IMR-90 (cell line): ENCODE data around the gene PCDHA1. TPM values are rescaled to one million over a fixed set of nuclear protein-coding genes. Genes with fewer than 3 reads are reported as not detected.
"Not testable (repeated sequence)": the region's sequence is repeated elsewhere in the genome, so short reads cannot be mapped to it uniquely, and the experiment has no call there.

Experiments
- ATAC-seq: fragments of 200-7000 bp; cut with Tn5 transposase; 2 replicates; pipeline ENCODE4 v1.9.1; 2020; ENCODE audit warnings: low read depth, mild to moderate bottlenecking, moderate library complexity
- BruUV-seq: library from RNA; stranded (reverse); fragments of 400-500 nt; replicated peaks from 2 replicates; lab custom pipeline; 2021; lab: Mats Ljungman, UMichigan
- CTCF ChIA-PET: fragments of 300-600 bp; formaldehyde crosslinking; extraction: SDS; loops from one replicate; lab custom pipeline; 2021; ENCODE audit warnings: antibody characterized with exemption; lab: Yijun Ruan, JAX
- POLR2A ChIA-PET: fragments of 300-600 bp; sonication (Branson Sonifier 250); formaldehyde crosslinking; loops from one replicate; lab custom pipeline; 2022; ENCODE audit warnings: antibody characterized with exemption; ENCODE audit not compliant: unreplicated experiment; lab: Charles Lee
- DNase-seq: peaks from one replicate; pipeline ENCODE4 v3.0.0; 2013
- H2AFZ ChIP-seq: replicated peaks from 2 replicates; pipeline ENCODE3; 2013; ENCODE audit warnings: low read length, mild to moderate bottlenecking; ENCODE audit not compliant: poor library complexity
- H2AK5ac ChIP-seq: 2 replicates; pipeline ENCODE4 v1.6.1; 2013; ENCODE audit warnings: low read depth, low read length, inconsistent platforms
- H2AK9ac ChIP-seq: replicated peaks from 2 replicates; pipeline ENCODE3; 2013; ENCODE audit warnings: mild to moderate bottlenecking, low read depth, low read length, moderate library complexity; ENCODE audit not compliant: poor library complexity
- H2BK120ac ChIP-seq: 2 replicates; pipeline ENCODE4 v1.6.1; 2013; ENCODE audit warnings: low read depth, low read length, inconsistent platforms
- H2BK15ac ChIP-seq: 3 replicates; pipeline ENCODE4 v1.6.1; 2013; ENCODE audit warnings: low read depth, low read length, inconsistent platforms
- H2BK20ac ChIP-seq: 2 replicates; pipeline ENCODE4 v1.6.1; 2013; ENCODE audit warnings: low read depth, mild to moderate bottlenecking, inconsistent platforms, low read length, moderate library complexity
- H2BK5ac ChIP-seq: 2 replicates; pipeline ENCODE4 v1.6.1; 2013; ENCODE audit warnings: mild to moderate bottlenecking, low read depth, low read length, inconsistent platforms; ENCODE audit not compliant: poor library complexity, severe bottlenecking
- H3K14ac ChIP-seq: replicated peaks from 2 replicates; pipeline ENCODE4 v1.6.1; 2013; ENCODE audit warnings: low read depth, low read length, inconsistent platforms
- H3K18ac ChIP-seq: 2 replicates; pipeline ENCODE4 v1.6.1; 2013; ENCODE audit warnings: low read depth, low read length, control low read depth
- H3K23ac ChIP-seq: 2 replicates; pipeline ENCODE4 v1.6.1; 2013; ENCODE audit warnings: low read depth, low read length, inconsistent platforms
- H3K27ac ChIP-seq: 2 replicates; pipeline ENCODE4 v1.5.1; 2013; ENCODE audit warnings: mild to moderate bottlenecking, control low read depth, low read length; ENCODE audit not compliant: insufficient read depth
- H3K27me3 ChIP-seq: 2 replicates; pipeline ENCODE4 v1.6.1; 2013; ENCODE audit warnings: low read length; ENCODE audit not compliant: control insufficient read depth, insufficient read depth
- H3K36me3 ChIP-seq: 2 replicates; pipeline ENCODE4 v1.6.1; 2013; ENCODE audit warnings: low read length, mixed read lengths; ENCODE audit not compliant: control insufficient read depth, insufficient read depth
- H3K4ac ChIP-seq: 2 replicates; pipeline ENCODE4 v1.6.1; 2013; ENCODE audit warnings: low read depth, low read length, inconsistent platforms
- H3K4me1 ChIP-seq: 2 replicates; pipeline ENCODE4 v1.6.1; 2013; ENCODE audit warnings: low read length, mixed read lengths; ENCODE audit not compliant: control insufficient read depth, insufficient read depth
- H3K4me2 ChIP-seq: 2 replicates; pipeline ENCODE4 v1.6.1; 2013; ENCODE audit warnings: low read depth, mild to moderate bottlenecking, control low read depth, low read length, moderate library complexity
- H3K4me3 ChIP-seq: 2 replicates; pipeline ENCODE4 v1.5.1; 2013; ENCODE audit warnings: low read depth, mild to moderate bottlenecking, control low read depth, low read length, moderate library complexity; ENCODE audit not compliant: insufficient read depth
- H3K56ac ChIP-seq: 2 replicates; pipeline ENCODE4 v1.6.1; 2013; ENCODE audit warnings: low read length, inconsistent platforms; ENCODE audit not compliant: insufficient read depth; ENCODE audit errors: extremely low read depth
- H3K79me1 ChIP-seq, 2 experiments: 2 replicates each; pipeline ENCODE4 v1.6.1; 2013; ENCODE audit warnings: low read length in 2 of 2, inconsistent platforms in 1 of 2, low read depth in 1 of 2
- H3K9ac ChIP-seq: 2 replicates; pipeline ENCODE4 v1.6.1; 2013; ENCODE audit warnings: low read depth, low read length, control low read depth
- H3K9me1 ChIP-seq: 2 replicates; pipeline ENCODE4 v1.6.1; 2013; ENCODE audit warnings: low read length, inconsistent platforms; ENCODE audit not compliant: insufficient read depth
- H3K9me3 ChIP-seq: 2 replicates; pipeline ENCODE4 v1.6.1; 2013; ENCODE audit warnings: low read length; ENCODE audit not compliant: control insufficient read depth, insufficient read depth
- H4K20me1 ChIP-seq: 2 replicates; pipeline ENCODE4 v1.6.1; 2013; ENCODE audit warnings: low read length, inconsistent platforms; ENCODE audit not compliant: insufficient read depth
- H4K5ac ChIP-seq: 2 replicates; pipeline ENCODE4 v1.6.1; 2013; ENCODE audit warnings: mild to moderate bottlenecking, low read depth, low read length, control low read depth
- H4K8ac ChIP-seq, 2 experiments: 2 replicates each; pipeline ENCODE4 v1.6.1; 2013; ENCODE audit warnings: low read depth in 2 of 2, low read length in 2 of 2, control low read depth in 1 of 2, inconsistent platforms in 1 of 2
- H4K91ac ChIP-seq: 2 replicates; pipeline ENCODE4 v1.6.1; 2013; ENCODE audit warnings: low read depth, low read length, inconsistent platforms; ENCODE audit not compliant: insufficient read depth
- MAZ ChIP-seq: IDR thresholded peaks from 2 replicates; pipeline ENCODE4 v1.6.1; 2012; ENCODE audit warnings: low read depth, mild to moderate bottlenecking, low read length, improper control_type of control experiment, moderate library complexity, borderline replicate concordance
- WGBS, 2 experiments: methylation state at CpG; one replicate each; pipeline versions ENCODE4 v1.1.5 to v1.1.7; 2013; ENCODE audit warnings: missing lambda C conversion rate in 2 of 2; ENCODE audit not compliant: insufficient read length in 1 of 2; ENCODE audit errors: extremely low coverage in 2 of 2; 5-methylcytosine and 5-hydroxymethylcytosine counted together
- dilution Hi-C: fragments of 300-500 bp; cut with HindIII; formaldehyde crosslinking; loops from one replicate; pipeline ENCODE4 v1.14.3; 2018; ENCODE audit warnings: low sequenced_read_pairs; ENCODE audit not compliant: unreplicated experiment
- in situ Hi-C: fragments of 300-500 bp; cut with MboI; formaldehyde crosslinking; loops from 3 replicates; pipeline ENCODE4 v1.14.3; 2019; ENCODE audit warnings: low sequenced_read_pairs, inconsistent platforms, mixed read lengths
- intact Hi-C: fragments of 100-400 bp; cut with micrococcal nuclease; formaldehyde crosslinking; loops from 2 replicates; pipeline ENCODE4 v1.10.0; 2022
- polyA plus RNA-seq, 3 experiments: library from polyadenylated mRNA; depleted of rRNA; stranded (reverse); fragments of >200 nt; gene quantifications; 2 replicates each; pipeline ENCODE4 v1.2.3, GENCODE V29; 2012; ENCODE audit warnings: low replicate concordance in 1 of 3
- total RNA-seq: library from RNA; depleted of rRNA; stranded (reverse); fragments of >200 nt; gene quantifications from 2 replicates; pipeline ENCODE4 v1.2.3, GENCODE V29; 2012

PCDHA1 gene
- total and polyA plus RNA-seq, 2 of the 4 experiments (the other 2 are of a cell fraction), result under 0.01 to 0.05 TPM

DNA sequence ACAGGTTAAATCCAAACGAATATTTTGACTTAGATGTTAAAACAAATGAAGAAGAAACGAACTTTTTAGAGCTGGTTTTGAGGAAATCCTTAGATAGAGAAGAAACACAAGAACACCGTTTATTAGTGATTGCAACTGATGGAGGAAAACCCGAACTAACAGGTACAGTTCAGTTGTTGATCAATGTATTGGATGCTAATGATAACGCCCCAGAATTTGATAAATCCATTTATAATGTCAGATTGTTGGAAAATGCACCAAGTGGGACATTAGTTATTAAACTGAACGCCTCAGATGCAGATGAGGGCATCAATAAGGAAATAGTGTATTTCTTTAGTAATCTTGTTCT lies 36.3 kb downstream of the PCDHA1 start:
- H3K36me3 ChIP-seq, result no peaks in the 10 kb centered on the region
- H2BK20ac ChIP-seq, result no peak overlapping the region
- no peak overlapping the region for H3K4me3 ChIP-seq
- peaks cover 9% of the 10 kb centered on the region for H3K9me3 ChIP-seq
- H2AK9ac ChIP-seq, result no peak overlapping the region
- no peak overlapping the region for H3K14ac ChIP-seq
- no peak overlapping the region for H3K18ac ChIP-seq
- no peak overlapping the region for H2BK15ac ChIP-seq
- no peak overlapping the region for H3K27ac ChIP-seq
- H3K27me3 ChIP-seq, result no peaks in the 10 kb centered on the region
- H2AK5ac ChIP-seq, result no peak overlapping the region
- ChIA-PET CTCF (no interaction called here), POLR2A (no interaction called here)
- no peak overlapping the region for H4K91ac ChIP-seq
- H3K4ac ChIP-seq, result no peak overlapping the region
- H2BK5ac ChIP-seq, result no peak overlapping the region
- H3K4me1 ChIP-seq, result no peaks in the 10 kb centered on the region
- no peak overlapping the region for H2AFZ ChIP-seq
- H4K8ac ChIP-seq, result no peak overlapping the region
- no peaks in the 10 kb centered on the region for H4K20me1 ChIP-seq
- no peak overlapping the region for H3K23ac ChIP-seq
- DNase-seq, result no peak
- intact Hi-C loops, result no loop called here
- no peak for ATAC-seq
- dilution Hi-C loops, result no loop called here
- BruUV-seq, result no TSS peak
- in situ Hi-C loops, result no loop called here
- no peak overlapping the region for H4K5ac ChIP-seq
- H3K79me1 ChIP-seq, result no peaks in the 10 kb centered on the region
- TF ChIP-seq MAZ, result no peak
- H3K9ac ChIP-seq, result no peak overlapping the region
- no peak overlapping the region for H2BK120ac ChIP-seq
- H3K56ac ChIP-seq, result no peak overlapping the region
- no peak overlapping the region for H3K4me2 ChIP-seq
- H3K9me1 ChIP-seq, result no peaks in the 10 kb centered on the region
- WGBS, 2 experiments, result 36% methylated on average over 4 of the region's 6 CpGs; no CpG with 5 or more reads in 1 of the 2 experiments

GRCh38 chr5:140822969-140823368 lies 37.0 kb downstream of the PCDHA1 start:
- H3K4me1 ChIP-seq, DNase-seq, H3K23ac ChIP-seq, CTCF ChIA-PET, H3K4ac ChIP-seq, H3K18ac ChIP-seq, BruUV-seq, in situ Hi-C loops, H2AK9ac ChIP-seq, H3K14ac ChIP-seq, H3K27me3 ChIP-seq, H3K4me2 ChIP-seq, H3K36me3 ChIP-seq, dilution Hi-C loops, H2BK5ac ChIP-seq, H3K4me3 ChIP-seq, H4K5ac ChIP-seq, POLR2A ChIA-PET, H2BK15ac ChIP-seq, H3K9ac ChIP-seq, H4K20me1 ChIP-seq, H2BK20ac ChIP-seq, H3K27ac ChIP-seq, H3K79me1 ChIP-seq, ATAC-seq, H3K9me1 ChIP-seq, H4K8ac ChIP-seq, intact Hi-C loops, H3K9me3 ChIP-seq, H2AFZ ChIP-seq, H2AK5ac ChIP-seq, H3K56ac ChIP-seq, H4K91ac ChIP-seq, H2BK120ac ChIP-seq: not testable (repeated sequence)
- 52% methylated on average over 27 of the region's 48 CpGs; no CpG with 5 or more reads in 1 of the 2 experiments for WGBS, 2 experiments
